Fibroblast of skin of back (primary cell): Measurements from ENCODE around the gene ZCCHC14.
A peak's percentile ranks its signal among the peaks of the same experiment; 100 is the strongest.

Experiments
- DNase-seq: peaks from one replicate; pipeline ENCODE4 v3.0.0-alpha.2; 2013

The ZCCHC14 gene

GRCh38 chr16:87426423-87427215, 66.2 kb downstream of the ZCCHC14 start:
- no peak for DNase-seq

GRCh38 chr16:87425941-87426340, 66.9 kb downstream of the ZCCHC14 start:
- DNase-seq = no peak

- DNase-seq = peak; percentile 13
Measured at GRCh38 chr16:87424266-87424665, 68.6 kb downstream of the ZCCHC14 start.

GRCh38 chr16:87423429-87423828, 69.4 kb downstream of the ZCCHC14 start:
- DNase-seq = no peak

GRCh38 chr16:87422106-87422505, 70.7 kb downstream of the ZCCHC14 start:
- DNase-seq = no peak

GRCh38 chr16:87421003-87421912, 71.6 kb downstream of the ZCCHC14 start:
- no peak for DNase-seq

GRCh38 chr16:87420026-87421002, 72.5 kb downstream of the ZCCHC14 start:
- DNase-seq = no peak

GRCh38 chr16:87418644-87419043, 74.2 kb downstream of the ZCCHC14 start:
- no peak for DNase-seq

GRCh38 chr16:87418216-87418615, 74.6 kb downstream of the ZCCHC14 start:
- DNase-seq = no peak

- DNase-seq = no peak
Measured at GRCh38 chr16:87417528-87417910, 75.3 kb downstream of the ZCCHC14 start.

- peak; percentile 58 for DNase-seq
Measured at GRCh38 chr16:87416826-87417527, 75.8 kb downstream of the ZCCHC14 start.

- no peak for DNase-seq
Measured at GRCh38 chr16:87415441-87415840, 77.4 kb downstream of the ZCCHC14 start.

- no peak for DNase-seq
Measured at GRCh38 chr16:87414251-87414680, 78.6 kb downstream of the ZCCHC14 start.

GRCh38 chr16:87412996-87413421, 79.8 kb downstream of the ZCCHC14 start:
- DNase-seq = no peak

GRCh38 chr16:87412371-87412995, 80.3 kb downstream of the ZCCHC14 start:
- no peak for DNase-seq

GRCh38 chr16:87411375-87412271, 81.2 kb downstream of the ZCCHC14 start:
- DNase-seq = no peak

GRCh38 chr16:87410968-87411367, 81.9 kb downstream of the ZCCHC14 start:
- no peak for DNase-seq

- no peak for DNase-seq
Measured at GRCh38 chr16:87410530-87410929, 82.3 kb downstream of the ZCCHC14 start.

- DNase-seq = no peak
Measured at GRCh38 chr16:87409781-87410180, 83.0 kb downstream of the ZCCHC14 start.

GRCh38 chr16:87409153-87409552, 83.7 kb downstream of the ZCCHC14 start:
- DNase-seq = no peak
